ENCODE measurements around the gene DNAJB11.

Gene DNAJB11

GRCh38 chr3:186552408-186553031 is 18.0 kb upstream of the DNAJB11 start:
- Histone ChIP-seq H3K79me2 (ENCODE audit: insufficient read depth, low read length) (no peaks in the 10 kb centered on the region), H3K36me3 (ENCODE audit: insufficient read depth, low read length) (peaks cover 34% of the 10 kb centered on the region; the same call in 1 of the 2 replicates), H3K9me3 (ENCODE audit: insufficient read depth, low read depth, low read length) (no peaks in the 10 kb centered on the region), H3K9ac (ENCODE audit: low read depth, low read length, poor library complexity, severe bottlenecking) (no peak overlapping the region), H3K9me2 (replicated peaks; ENCODE audit: low read depth, low read length) (no peaks in the 10 kb centered on the region), H2AFZ (ENCODE audit: low read length) (no peak overlapping the region), H3K27me3 (ENCODE audit: insufficient read depth, low read length, poor library complexity, severe bottlenecking) (no peaks in the 10 kb centered on the region), H3K4me3 (ENCODE audit: low read length, poor library complexity, severe bottlenecking) (no peak overlapping the region), H3K4me1 (ENCODE audit: insufficient read depth, low read length, poor library complexity, severe bottlenecking) (no peaks in the 10 kb centered on the region), H4K20me1 (ENCODE audit: insufficient read depth, low read length, poor library complexity, severe bottlenecking) (no peaks in the 10 kb centered on the region), H3K4me2 (ENCODE audit: low read depth, low read length, poor library complexity, severe bottlenecking) (no peak overlapping the region), H3F3A (ENCODE audit: low read depth) (no peaks in the 10 kb centered on the region)
- TF ChIP-seq CTCF (conservative IDR thresholded peaks at IDR 0.05; ENCODE audit: low read length): no peak
- TF ChIP-seq EZH2phosphoT487 (IDR thresholded peaks at IDR 0.05; ENCODE audit: borderline replicate concordance): no peak

- Histone ChIP-seq H3K9me3 (ENCODE audit: insufficient read depth, low read depth, low read length) (no peaks in the 10 kb centered on the region), H3K27me3 (ENCODE audit: insufficient read depth, low read length, poor library complexity, severe bottlenecking) (no peaks in the 10 kb centered on the region), H3K4me2 (ENCODE audit: low read depth, low read length, poor library complexity, severe bottlenecking) (peak overlapping the region; percentile 57), H3K4me3 (ENCODE audit: low read length, poor library complexity, severe bottlenecking) (peak overlapping the region; percentile 18), H3K4me1 (ENCODE audit: insufficient read depth, low read length, poor library complexity, severe bottlenecking) (peaks cover 49% of the 10 kb centered on the region), H3K9me2 (replicated peaks; ENCODE audit: low read depth, low read length) (no peaks in the 10 kb centered on the region), H3K36me3 (ENCODE audit: insufficient read depth, low read length) (no peaks in the 10 kb centered on the region), H2AFZ (ENCODE audit: low read length) (no peak overlapping the region), H3K79me2 (ENCODE audit: insufficient read depth, low read length) (peaks cover 44% of the 10 kb centered on the region), H4K20me1 (ENCODE audit: insufficient read depth, low read length, poor library complexity, severe bottlenecking) (no peaks in the 10 kb centered on the region), H3K9ac (ENCODE audit: low read depth, low read length, poor library complexity, severe bottlenecking) (peak overlapping the region; percentile 36), H3F3A (ENCODE audit: low read depth) (no peaks in the 10 kb centered on the region)
- TF ChIP-seq EZH2phosphoT487 (IDR thresholded peaks at IDR 0.05; ENCODE audit: borderline replicate concordance) (no peak), CTCF (conservative IDR thresholded peaks at IDR 0.05; ENCODE audit: low read length) (no peak)
Observed at GRCh38 chr3:186564586-186564985, 5.9 kb upstream of the DNAJB11 start.

GRCh38 chr3:186566772-186567071 is 3.8 kb upstream of the DNAJB11 start:
- peak overlapping the region; percentile 90 for H3K4me2 ChIP-seq (ENCODE audit: low read depth, low read length, poor library complexity, severe bottlenecking)
- H3K9me3 ChIP-seq (ENCODE audit: insufficient read depth, low read depth, low read length): no peaks in the 10 kb centered on the region
- peak overlapping the region; percentile 89 for H3K4me3 ChIP-seq (ENCODE audit: low read length, poor library complexity, severe bottlenecking)
- peak overlapping the region; percentile 86 for H3K9ac ChIP-seq (ENCODE audit: low read depth, low read length, poor library complexity, severe bottlenecking)
- H3K9me2 ChIP-seq (replicated peaks; ENCODE audit: low read depth, low read length): no peaks in the 10 kb centered on the region
- peaks cover 7% of the 10 kb centered on the region for H4K20me1 ChIP-seq (ENCODE audit: insufficient read depth, low read length, poor library complexity, severe bottlenecking)
- TF ChIP-seq EZH2phosphoT487 (IDR thresholded peaks at IDR 0.05; ENCODE audit: borderline replicate concordance) (no peak), CTCF (conservative IDR thresholded peaks at IDR 0.05; ENCODE audit: low read length) (no peak)
- peaks cover 46% of the 10 kb centered on the region for H3K4me1 ChIP-seq (ENCODE audit: insufficient read depth, low read length, poor library complexity, severe bottlenecking)
- H2AFZ ChIP-seq (ENCODE audit: low read length): peak overlapping the region; percentile 84
- no peaks in the 10 kb centered on the region for H3K36me3 ChIP-seq (ENCODE audit: insufficient read depth, low read length)
- no peaks in the 10 kb centered on the region for H3K27me3 ChIP-seq (ENCODE audit: insufficient read depth, low read length, poor library complexity, severe bottlenecking)
- H3F3A ChIP-seq (ENCODE audit: low read depth): no peaks in the 10 kb centered on the region
- peaks cover 55% of the 10 kb centered on the region for H3K79me2 ChIP-seq (ENCODE audit: insufficient read depth, low read length)

All from Loucy (cell line).